Activated CD4-positive, CD25-positive, alpha-beta regulatory T cell treated with anti-CD3 and anti-CD28 coated beads, Interleukin-2, amount 50 U/mL, for 16 hours (primary cell): ENCODE results near the gene UFD1.

Experiments used
- DNase-seq: peaks from one replicate; pipeline ENCODE4 v3.0.0-alpha.2; 2020; ENCODE audit warnings: low read depth, low spot score

Gene UFD1

DNA sequence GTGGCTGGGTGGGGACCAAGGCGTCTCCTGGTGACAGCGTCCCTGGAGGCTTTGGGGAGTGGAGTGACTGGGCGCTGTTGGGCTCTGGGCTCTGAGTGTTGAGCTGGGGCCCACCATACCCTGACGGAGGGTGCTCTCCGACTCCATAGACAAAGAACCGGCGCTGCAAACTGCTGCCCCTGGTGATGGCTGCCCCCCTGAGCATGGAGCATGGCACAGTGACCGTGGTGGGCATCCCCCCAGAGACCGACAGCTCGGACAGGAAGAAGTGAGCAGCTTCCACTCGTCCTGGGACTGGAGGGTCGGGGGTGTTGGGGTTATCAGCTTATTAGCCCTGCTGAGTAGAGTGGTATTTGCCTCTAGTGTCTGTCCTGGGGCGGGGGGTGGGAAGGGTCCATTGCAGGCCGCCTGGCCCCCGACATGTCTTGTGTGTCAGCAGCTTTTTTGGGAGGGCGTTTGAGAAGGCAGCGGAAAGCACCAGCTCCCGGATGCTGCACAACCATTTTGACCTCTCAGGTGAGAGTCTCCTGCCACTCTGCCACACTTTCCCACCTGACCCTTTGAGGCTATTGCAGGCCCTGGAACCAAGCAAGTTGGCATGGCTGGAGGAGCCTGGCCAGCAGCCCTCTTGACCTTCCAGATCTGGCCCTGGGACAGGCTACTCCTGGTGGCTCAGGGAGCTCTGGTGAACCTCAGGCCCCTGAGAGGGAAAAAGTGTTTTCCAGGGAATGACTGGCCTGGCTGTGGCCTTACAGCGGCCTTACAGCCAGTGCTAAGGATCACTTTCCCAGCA is 37.6 kb upstream of the UFD1 start:
- DNase-seq = no peak

DNA sequence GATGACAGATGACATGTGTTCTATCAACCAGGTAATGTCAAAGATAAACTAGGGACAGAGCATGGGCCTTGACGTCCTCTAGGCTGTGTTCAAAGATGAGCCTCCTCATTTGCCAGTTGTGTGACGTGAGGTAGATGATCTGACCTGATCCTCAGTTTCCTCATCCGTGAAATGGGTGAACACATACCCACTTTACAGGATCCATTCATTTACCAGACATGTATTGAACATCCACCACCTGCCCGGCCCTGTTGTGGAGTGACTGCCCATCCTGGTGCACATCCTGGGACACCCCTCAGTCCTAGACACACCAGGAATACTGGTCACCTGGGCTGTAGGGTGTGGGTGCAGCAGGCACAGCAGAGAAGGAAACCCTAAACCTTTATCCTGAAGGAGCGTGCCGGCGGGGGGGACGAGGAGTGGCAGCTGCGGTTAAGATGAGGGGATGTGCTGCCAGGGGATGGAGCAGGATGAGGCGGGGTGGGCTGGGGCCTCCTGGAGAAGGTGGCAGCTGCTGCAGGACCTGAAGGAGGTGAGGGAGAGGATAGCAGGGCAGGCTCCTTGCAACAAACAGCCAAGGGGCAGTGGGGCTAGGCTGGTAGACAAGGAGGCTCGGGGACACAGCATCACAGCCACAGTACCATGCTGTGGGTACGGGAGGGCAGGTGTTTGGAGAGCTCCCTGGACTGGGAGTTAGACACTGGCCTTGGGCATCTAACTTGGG is 36.8 kb upstream of the UFD1 start:
- DNase-seq = no peak

DNA sequence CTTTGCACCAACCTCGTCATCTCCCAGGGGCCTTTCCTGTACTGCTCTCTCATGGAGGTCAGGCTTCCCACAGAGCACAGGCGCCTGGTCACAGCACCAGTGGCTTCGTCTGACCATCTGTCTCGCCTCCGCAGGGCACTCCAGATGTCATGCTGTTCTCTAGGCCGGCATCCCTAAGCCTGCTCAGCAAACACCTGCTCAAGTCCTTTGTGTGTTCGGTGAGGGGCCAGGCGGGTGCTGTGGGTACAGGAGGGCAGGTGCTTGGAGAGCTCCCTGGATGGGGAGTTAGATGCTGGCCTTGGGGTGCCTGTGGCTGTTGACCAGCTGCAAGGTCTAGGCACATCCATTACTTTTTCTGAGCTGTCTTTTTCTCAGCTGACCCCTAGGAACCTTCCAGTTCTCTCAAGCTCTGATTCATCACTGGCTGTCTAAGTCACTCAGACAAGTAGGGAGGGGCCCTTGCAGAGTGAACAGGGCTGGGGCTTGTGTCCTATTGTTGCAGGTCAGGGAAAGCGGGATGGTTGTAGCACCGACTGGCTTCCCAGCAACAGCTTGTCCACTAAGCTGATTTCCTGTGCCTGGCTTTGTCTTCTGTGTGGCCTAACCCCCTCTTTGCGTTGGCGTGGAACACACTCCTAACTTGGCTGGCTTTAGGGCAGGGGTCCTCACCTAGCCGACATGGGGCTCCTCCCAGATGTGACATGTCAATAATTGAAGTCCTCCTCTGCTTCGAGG is 36.0 kb upstream of the UFD1 start:
- DNase-seq = no peak

DNA sequence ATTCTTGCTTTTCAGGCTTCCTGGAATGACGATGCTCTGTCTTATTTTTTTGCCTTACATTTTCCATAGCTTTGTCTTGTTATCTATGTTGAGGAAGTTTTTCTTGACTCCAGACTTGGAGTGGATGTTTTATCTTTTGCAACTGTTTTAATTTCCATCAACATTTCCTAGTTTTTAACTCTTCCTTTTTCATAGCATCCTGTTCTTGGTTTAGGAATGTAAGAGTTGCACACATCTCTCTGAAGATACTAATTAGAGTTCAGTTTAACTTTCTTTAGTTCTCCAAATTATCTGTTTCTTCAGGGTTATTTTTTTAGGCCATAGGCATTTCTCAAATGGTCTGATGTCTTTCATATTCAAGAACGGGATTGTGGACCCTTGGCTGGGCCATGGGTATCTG is 34.8 kb upstream of the UFD1 start:
- DNase-seq = no peak

DNA sequence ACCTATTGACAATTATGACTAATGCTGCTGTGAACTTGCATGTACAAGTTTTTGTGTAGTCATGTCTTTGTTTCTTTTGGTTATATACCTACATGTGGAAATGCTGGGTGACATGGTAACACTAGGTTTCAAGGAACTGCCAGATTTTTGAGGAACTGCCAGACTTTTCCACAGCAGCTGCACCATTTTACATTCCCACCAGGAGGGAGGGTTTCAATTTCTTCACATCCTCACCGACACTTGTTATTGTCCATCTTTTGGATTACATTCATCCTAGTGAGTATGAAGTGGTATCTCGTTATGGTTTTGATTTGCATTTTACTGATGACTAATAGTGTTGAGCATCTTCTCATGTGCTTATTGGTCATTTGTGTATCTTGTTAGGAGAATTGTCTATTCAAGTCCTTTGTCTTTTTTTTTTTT is 31.9 kb upstream of the UFD1 start:
- no peak for DNase-seq

DNA sequence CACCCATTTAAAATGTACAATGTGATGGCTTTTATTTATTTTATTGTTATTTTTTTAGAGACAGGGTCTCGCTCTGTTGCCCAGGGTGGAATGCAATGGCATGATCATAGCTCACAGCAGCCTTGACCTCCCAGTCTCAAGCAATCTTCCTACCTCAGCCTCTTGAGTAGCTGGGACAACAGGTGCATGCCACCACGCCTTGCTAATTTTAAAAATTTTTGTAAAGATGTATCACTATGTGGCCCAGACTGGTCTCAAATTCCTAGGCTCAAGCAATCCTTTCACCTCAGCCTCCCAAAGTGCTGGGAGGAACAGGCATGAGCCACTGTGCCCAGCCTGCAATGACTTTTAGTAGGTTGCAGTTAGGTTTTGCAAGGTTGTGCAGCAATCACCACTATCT is 30.9 kb upstream of the UFD1 start:
- no peak for DNase-seq

DNA sequence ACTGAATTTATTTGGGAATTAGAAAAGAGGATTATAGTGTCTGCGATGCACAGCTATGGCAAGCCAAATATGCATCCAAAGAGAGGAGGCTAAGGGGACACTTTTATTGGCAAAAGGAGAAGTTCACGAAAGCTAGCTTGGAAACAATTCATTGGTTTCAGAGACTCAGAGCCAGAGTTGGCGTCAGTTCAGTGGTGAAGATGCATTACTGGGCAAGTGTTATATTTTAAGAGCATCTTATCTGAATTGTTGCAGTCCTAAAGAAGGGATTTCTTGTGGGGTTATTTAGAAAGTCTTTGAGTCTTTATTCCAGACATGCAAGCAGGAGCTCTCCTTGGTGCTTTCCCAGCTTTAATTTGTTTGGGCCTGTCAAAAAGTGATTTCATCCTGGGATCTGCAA is 30.2 kb upstream of the UFD1 start:
- no peak for DNase-seq

DNA sequence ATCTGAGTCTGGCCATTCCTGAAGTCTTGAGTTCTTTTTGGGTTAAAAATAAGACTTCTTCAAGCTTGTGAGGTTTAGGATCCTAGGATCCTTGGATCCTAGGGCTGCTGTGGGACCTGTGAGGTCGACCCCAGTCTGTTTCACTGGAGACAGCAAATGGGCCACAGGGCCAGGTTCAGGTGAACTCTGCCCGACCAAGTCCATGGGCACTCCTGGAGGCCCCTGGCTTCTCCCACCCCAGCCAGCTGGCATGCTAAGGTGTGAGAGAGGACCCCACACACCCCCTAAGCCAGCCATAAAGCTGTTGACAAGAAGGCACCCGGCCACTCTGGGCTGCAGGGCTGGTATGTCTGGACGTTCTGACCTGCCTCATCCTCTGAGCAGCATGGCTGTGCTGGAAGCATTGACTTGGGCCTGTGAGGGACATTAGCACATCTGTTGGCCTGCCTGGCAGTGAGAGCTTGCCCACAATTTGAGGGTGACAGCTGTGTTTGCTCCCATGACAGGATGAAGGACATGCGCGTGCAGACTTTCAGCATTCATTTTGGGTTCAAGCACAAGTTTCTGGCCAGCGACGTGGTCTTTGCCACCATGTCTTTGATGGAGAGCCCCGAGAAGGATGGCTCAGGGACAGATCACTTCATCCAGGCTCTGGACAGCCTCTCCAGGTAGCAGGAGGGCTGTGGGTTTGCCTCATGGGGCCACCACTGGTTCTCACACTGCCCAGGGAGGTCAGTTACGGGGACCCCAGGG is 29.2 kb upstream of the UFD1 start:
- DNase-seq = no peak

DNA sequence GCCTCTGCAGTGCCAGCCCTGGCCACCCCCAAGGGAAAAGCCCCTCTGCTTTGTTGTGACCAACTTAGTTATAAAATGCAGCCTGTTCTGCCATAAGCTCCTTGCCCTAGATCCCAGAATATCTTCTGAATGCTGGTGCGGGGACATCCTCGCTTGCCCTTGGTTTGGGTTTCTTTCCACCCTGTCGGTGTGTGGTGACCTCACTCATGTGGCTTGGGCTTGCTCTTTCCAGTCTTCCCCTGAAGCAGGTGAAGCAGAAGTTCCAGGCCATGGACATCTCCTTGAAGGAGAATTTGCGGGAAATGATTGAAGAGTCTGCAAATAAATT is 28.5 kb upstream of the UFD1 start:
- no peak for DNase-seq

DNA sequence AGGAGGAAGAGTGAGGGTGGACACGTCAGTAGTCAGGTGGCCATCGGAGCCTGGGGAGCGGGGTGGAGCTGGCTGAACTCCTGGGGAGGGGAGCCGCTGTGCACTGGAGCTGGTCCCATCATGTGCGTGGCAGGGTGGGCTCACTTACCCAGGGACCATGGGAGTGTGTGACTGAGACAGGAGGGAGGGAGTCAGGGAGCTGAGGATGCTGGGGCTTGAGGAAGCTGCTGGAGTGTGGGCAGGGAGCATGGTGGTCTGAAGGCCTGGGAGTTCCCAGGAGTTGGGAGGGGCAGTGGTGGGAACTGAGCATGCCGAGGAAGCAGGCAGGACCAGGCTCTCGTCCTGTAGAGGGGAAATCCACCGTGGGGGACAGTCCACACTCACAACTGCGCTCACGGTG is 27.2 kb upstream of the UFD1 start:
- DNase-seq = no peak

DNA sequence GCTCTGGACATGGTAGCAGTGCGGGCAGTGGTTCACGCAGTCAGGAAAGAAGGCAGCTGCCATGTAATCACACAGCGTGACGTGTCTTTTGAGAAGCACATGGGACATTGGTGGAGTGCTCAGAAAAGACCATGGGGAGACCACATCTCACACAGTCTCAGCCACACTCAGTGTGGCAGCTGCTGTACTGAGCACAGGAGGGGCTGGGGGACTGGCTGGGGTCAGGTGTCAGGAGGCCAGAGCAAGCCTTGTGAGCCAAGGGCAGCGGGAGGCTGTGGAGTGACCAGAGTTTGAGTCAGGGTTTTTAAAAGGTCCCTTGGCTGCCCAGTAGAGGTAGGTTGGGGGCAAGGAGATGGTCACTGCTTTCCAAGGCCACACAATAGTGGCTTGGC is 26.7 kb upstream of the UFD1 start:
- DNase-seq = no peak

DNA sequence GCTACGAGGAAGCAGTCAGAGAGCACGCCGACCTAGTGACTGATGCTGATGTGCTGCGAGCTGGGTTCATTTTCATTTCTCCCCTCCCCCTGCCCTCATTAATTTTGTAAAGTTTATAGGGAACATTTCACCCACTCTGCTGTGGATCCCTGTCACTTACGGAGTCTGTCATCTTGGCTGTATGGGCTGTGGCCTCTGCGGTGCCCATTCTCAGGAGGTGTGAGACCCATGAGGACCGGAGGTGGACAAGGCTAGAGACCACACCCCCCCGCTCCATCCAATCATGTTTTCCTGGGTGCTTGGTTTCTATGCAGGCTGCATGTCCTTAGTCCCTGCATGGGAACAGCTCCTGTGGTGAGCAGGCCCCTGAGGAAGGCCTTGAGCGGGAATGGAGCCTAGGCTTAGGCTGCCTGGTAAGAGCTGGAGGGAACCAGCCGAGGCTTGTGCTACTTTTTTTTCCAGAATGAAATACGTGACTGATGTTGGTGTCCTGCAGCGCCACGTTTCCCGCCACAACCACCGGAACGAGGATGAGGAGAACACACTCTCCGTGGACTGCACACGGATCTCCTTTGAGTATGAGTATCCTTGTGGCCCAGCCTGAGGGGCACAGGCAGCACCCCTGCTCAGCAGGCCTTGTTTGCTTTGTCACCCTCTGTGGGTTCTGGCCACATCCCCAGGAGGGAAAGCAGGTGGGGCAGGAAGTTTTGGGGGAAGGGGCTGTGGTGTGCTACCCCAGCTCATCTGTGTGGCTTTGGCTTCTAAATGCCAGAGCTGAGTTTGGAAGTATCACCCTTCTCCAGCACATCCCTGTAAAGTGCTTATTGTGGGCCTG is 26.1 kb upstream of the UFD1 start:
- DNase-seq = no peak

DNA sequence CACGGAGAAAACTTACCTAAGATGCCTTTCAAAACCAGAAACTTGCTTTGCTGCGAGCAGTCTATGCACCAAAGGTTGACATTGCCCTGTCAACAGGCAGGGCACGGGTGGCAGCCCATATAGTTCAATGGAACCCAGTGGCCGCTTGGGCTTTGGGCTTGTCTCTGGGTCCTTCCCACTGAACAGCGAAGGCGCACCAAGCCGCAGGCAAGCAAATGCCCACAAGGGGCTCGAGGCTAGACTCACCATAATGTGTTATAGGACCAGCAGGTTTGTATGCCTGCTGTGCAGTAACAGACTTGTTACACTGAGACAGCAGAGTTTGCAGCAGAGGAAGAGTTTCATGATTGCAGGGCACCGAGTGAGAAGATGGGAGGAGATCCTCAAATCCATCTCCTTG is 24.9 kb upstream of the UFD1 start:
- no peak for DNase-seq

DNA sequence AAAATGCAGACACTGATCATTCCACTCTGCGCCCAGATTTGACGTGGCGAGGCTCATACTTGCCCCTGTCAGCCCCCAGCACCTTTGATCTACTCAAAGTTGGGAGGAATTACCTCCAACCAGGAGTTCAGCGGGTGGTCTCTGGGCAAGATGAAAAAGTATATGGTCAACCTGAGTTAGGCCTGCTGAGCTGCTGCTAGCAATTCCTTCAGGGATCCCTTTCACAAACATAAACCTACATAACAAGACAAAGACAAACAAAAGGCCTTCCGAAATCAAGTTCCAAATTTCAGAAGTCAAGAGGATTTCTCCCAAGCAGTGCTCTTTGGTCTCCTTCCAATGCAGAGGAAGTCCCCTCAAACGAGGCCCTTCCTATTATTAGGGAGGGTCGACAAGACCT is 24.4 kb upstream of the UFD1 start:
- DNase-seq = no peak

DNA sequence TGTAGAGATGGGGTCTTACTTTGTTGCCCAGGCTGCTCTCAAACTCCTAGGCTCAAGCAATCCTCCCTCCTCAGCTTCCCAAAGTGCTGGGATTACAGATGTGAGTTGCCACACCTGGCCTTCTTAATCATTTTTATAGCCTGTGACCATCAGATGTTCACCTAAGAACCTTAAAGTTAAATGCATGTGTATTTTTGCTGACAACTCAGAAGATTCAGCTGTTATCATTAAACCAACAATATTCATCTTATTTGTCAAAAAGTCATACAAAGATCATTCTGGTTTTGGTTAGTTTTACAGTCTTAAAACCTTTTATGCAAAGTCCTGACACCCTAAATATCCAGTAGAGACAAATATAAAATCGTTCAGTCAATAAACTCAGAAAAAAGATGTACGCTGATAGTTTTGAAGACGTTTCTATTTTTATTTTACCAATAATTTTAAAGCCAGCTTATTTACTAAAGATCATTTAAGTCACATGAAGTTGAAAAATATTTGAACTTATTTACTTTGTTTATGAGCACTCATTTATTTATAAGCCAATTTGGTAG is 23.0 kb upstream of the UFD1 start:
- DNase-seq = no peak

DNA sequence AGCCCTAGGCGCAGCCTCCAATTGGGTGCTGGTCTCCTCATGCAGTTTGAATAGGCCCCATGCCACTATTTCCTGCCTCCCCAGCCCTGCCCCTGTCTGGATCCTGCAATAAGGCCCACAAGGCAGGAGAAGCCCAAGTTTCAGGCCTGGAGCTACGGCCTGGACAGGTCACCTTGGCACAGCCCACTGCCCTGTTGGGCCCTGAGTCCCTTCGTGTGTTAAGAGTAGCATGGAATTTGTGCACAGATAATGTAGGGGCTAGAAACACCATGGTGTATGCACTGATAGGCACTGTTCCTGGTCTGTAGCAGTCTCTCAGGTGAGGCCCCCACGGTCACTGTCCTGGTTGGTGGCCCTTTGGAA is 20.9 kb upstream of the UFD1 start:
- no peak for DNase-seq

DNA sequence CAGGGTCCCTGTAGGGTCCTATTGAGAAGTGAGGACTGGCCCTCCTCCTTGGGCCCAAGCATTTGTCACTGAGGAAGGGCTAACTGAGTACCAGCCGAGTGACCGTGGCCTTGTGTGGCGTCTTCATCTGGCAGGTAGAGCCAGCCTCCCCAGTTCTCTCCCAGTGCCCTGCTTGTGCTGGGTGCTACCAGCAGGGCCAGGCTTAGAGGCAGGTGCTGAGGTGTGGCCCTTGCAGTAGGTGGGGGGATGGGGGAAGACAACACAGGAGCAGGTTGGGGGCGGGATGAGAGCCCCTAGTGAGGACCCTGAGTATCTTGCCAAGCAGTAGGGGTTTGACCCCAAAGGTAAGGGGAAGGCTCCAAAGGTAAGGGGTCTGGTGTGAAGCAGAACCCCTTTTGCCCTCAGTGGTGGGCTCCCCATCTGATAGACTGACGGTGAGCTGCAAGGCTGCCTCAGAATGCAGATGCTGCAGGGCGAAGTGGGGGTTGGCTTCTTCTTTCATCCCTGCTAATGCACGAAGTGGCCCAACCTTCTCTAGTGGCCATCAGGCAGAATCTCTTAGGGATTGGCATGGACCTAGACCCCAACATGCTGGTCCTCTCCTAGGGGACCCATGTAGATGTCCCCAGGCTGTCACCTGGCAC is 20.4 kb upstream of the UFD1 start:
- no peak for DNase-seq

DNA sequence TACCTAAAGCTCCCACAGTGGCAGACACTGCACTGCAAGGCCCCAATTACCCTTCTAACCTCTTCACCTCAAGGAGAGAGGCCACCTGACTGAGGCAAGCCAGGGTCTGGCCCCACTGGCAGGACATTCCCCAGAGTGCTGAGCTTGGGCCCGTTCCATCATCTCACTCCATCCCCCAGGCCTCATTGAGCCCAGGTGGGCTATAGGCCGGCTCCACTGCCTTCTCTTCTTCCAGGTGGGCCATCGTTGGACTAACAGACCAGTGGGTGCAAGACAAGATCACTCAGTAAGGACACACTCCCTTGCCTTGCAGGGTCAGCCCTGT is 19.8 kb upstream of the UFD1 start:
- DNase-seq = no peak

DNA sequence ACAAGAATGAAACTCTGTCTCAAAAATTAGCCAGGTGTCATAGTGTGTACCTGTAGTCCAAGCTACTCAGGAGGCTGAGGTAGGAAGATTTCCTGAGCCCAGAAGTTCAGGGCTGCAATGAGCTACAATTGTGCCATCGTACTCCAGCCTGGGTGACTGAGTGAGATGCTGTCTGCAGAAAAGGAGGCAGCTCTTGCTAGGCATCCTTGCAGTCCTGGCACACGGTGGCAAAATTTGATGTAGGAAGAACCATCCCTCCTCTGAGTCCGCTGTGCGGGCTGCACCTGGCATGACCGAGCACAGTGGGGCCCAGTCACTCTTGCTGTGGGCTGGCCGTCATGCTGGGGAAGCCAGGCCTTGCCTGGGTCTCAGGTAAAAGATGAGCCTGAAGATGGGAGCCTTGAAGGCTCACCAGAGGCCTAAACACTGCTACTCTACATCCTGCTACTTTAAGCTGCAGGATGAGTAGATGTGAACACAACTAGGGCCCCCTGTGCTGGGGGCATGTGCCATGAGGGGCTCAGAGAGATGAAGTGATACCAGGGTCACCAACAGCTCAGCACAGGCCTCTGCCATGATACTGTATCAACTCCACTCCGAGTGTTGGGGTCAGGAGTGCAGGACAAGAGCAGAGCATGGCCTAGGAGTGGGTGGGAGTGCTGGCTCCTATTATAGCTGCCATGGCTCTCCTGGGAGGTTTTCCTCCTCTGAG is 19.3 kb upstream of the UFD1 start:
- no peak for DNase-seq

DNA sequence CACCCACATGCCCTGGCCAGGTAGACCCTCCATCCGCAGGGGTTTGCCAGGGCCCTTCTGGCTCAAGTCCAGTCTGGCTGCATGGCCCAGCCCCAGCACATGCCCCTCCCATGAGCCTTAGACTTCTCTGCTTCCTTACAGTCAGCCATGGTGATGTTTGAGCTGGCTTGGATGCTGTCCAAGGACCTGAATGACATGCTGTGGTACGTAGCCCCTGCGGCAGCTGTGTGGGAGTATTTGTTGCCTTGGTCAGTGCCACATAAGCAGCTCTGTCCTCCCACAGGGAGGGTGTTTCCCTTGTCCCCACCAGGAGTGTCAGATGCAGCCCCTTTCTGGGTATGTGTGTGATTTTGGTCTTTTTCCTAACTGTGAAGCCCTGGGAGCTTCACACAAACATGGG is 18.3 kb upstream of the UFD1 start:
- DNase-seq = no peak
